Liver (tissue), 9 donors: ENCODE data around the gene BPIFA2. TPM values are rescaled to one million over a fixed set of nuclear protein-coding genes. Genes with fewer than 3 reads are reported as not detected.

ENCODE experiments used
- DNase-seq: peaks from one replicate; pipeline ENCODE4 v3.0.0-alpha.2; 2017; ENCODE audit warnings: low spot score
- H3K27ac ChIP-seq, 2 donors: one replicate each; pipeline ENCODE4 v1.7.0; 2013; ENCODE audit warnings: inconsistent platforms in 2 of 2, low read length in 2 of 2, control low read depth in 1 of 2, low read depth in 1 of 2, mild to moderate bottlenecking in 1 of 2
- H3K27me3 ChIP-seq, 4 donors: one replicate each; pipeline versions ENCODE4 v1.6.1 to v1.7.0; 2013; ENCODE audit warnings: low read length in 3 of 4, inconsistent platforms in 1 of 4, mild to moderate bottlenecking in 1 of 4, moderate library complexity in 1 of 4; ENCODE audit not compliant: control insufficient read depth in 4 of 4, insufficient read depth in 4 of 4
- H3K36me3 ChIP-seq, 4 donors: one replicate each; pipeline versions ENCODE4 v1.6.1 to v1.7.0; 2013; ENCODE audit warnings: low read length in 3 of 4, mild to moderate bottlenecking in 3 of 4, low read depth in 1 of 4, moderate library complexity in 1 of 4; ENCODE audit not compliant: control insufficient read depth in 4 of 4, insufficient read depth in 3 of 4
- H3K4me1 ChIP-seq, 4 donors: one replicate each; pipeline versions ENCODE4 v1.6.1 to v1.7.0; 2013; ENCODE audit warnings: low read length in 3 of 4, mild to moderate bottlenecking in 3 of 4, moderate library complexity in 1 of 4; ENCODE audit not compliant: control insufficient read depth in 4 of 4, insufficient read depth in 4 of 4
- H3K4me3 ChIP-seq, 3 donors: one replicate each; pipeline versions ENCODE4 v1.6.1 to v1.7.0; 2013; ENCODE audit warnings: low read length in 3 of 3, control low read depth in 1 of 3, low read depth in 1 of 3, mild to moderate bottlenecking in 1 of 3
- H3K9ac ChIP-seq, 2 donors: one replicate each; pipeline ENCODE4 v1.7.0; 2013; ENCODE audit warnings: low read length in 2 of 2, mild to moderate bottlenecking in 2 of 2, moderate library complexity in 2 of 2, control low read depth in 1 of 2, low read depth in 1 of 2
- H3K9me3 ChIP-seq, 4 donors: one replicate each; pipeline versions ENCODE4 v1.6.1 to v1.7.0; 2013; ENCODE audit warnings: low read length in 3 of 4; ENCODE audit not compliant: control insufficient read depth in 4 of 4
- ATF3 ChIP-seq: IDR thresholded peaks from 2 replicates; pipeline ENCODE4 v1.6.1; 2016; ENCODE audit warnings: antibody characterized with exemption
- EGR1 ChIP-seq, 2 donors: IDR thresholded peaks; 2 replicates each; pipeline ENCODE4 v1.6.1; 2016 to 2018; ENCODE audit warnings: antibody characterized with exemption in 2 of 2, low read depth in 2 of 2
- FOXA1 ChIP-seq: IDR thresholded peaks from 2 replicates; pipeline ENCODE4 v1.6.1; 2016; ENCODE audit warnings: antibody characterized with exemption
- FOXA2 ChIP-seq: IDR thresholded peaks from 2 replicates; pipeline ENCODE4 v1.6.1; 2016; ENCODE audit warnings: antibody characterized with exemption
- GABPA ChIP-seq, 2 donors: IDR thresholded peaks in 1 of 2; conservative IDR thresholded peaks in 1 of 2; 2 replicates each; pipeline ENCODE4 v1.6.1; 2016; ENCODE audit warnings: antibody characterized with exemption in 2 of 2, mild to moderate bottlenecking in 1 of 2, moderate library complexity in 1 of 2
- HNF4A ChIP-seq, 2 donors: conservative IDR thresholded peaks; 2 replicates each; pipeline ENCODE4 v1.6.1; 2016; ENCODE audit warnings: antibody characterized with exemption in 2 of 2, mild to moderate bottlenecking in 2 of 2
- HNF4G ChIP-seq: IDR thresholded peaks from 2 replicates; pipeline ENCODE4 v1.6.1; 2016; ENCODE audit warnings: antibody characterized with exemption
- JUND ChIP-seq, 2 donors: IDR thresholded peaks; 2 replicates each; pipeline ENCODE4 v1.6.1; 2016; ENCODE audit warnings: antibody characterized with exemption in 2 of 2
- MAX ChIP-seq: IDR thresholded peaks from 2 replicates; pipeline ENCODE4 v1.6.1; 2016; ENCODE audit warnings: antibody characterized with exemption
- NR2F2 ChIP-seq: IDR thresholded peaks from 2 replicates; pipeline ENCODE4 v1.6.1; 2016; ENCODE audit warnings: antibody characterized with exemption
- RAD21 ChIP-seq, 2 donors: IDR thresholded peaks; 2 replicates each; pipeline ENCODE4 v1.6.1; 2016; ENCODE audit warnings: antibody characterized with exemption in 2 of 2, mild to moderate bottlenecking in 2 of 2
- REST ChIP-seq: IDR thresholded peaks from 2 replicates; pipeline ENCODE4 v1.6.1; 2016; ENCODE audit warnings: antibody characterized with exemption, mild to moderate bottlenecking
- SP1 ChIP-seq: IDR thresholded peaks from 2 replicates; pipeline ENCODE4 v1.6.1; 2018; ENCODE audit warnings: antibody characterized with exemption, mild to moderate bottlenecking
- TAF1 ChIP-seq: conservative IDR thresholded peaks from 2 replicates; pipeline ENCODE4 v1.6.1; 2016; ENCODE audit warnings: antibody characterized with exemption, mild to moderate bottlenecking
- YY1 ChIP-seq: IDR thresholded peaks from 2 replicates; pipeline ENCODE4 v1.6.1; 2016; ENCODE audit warnings: antibody characterized with exemption, mild to moderate bottlenecking
- ZBTB33 ChIP-seq: IDR thresholded peaks from 2 replicates; pipeline ENCODE4 v1.6.1; 2016; ENCODE audit warnings: antibody characterized with exemption
- WGBS: extraction: QIAGEN DNeasy Blood & Tissue Kit; methylation state at CpG from one replicate; pipeline ENCODE4 v1.1.7; 2013; 5-methylcytosine and 5-hydroxymethylcytosine counted together
- polyA plus RNA-seq, 2 donors: library from polyadenylated mRNA; stranded (reverse) in 1 of 2; unstranded in 1 of 2; fragments of 200-250 nt in 1 of 2; fragments of >200 nt in 1 of 2; fragmentation: Nextera tagmentation in 1 of 2; extraction: Ambion mirVana in 1 of 2; gene quantifications; one replicate each; pipeline versions ENCODE4 v1.2.1 to v1.2.3, GENCODE V29; 2013 to 2015
- total RNA-seq, 2 donors: library from RNA; depleted of rRNA; stranded (reverse); fragments of >200 nt; gene quantifications; one replicate each; pipeline ENCODE4 v1.2.3, GENCODE V29; 2014
- TF ChIP-seq, protein P1 (sequence below): fragments of 150-350 bp; IDR thresholded peaks from 2 replicates; pipeline ENCODE4 v1.5.1; 2017; ENCODE audit warnings: improper control_type of control experiment, low read depth, low read length; ENCODE audit not compliant: missing input control
- donor health status: healthy.
- donor health status: healthy.
- donor health status: healthy.
- donor health status: healthy.
- donor health status: healthy.

Gene BPIFA2
- total and polyA plus RNA-seq, 4 donors = not detected

DNA sequence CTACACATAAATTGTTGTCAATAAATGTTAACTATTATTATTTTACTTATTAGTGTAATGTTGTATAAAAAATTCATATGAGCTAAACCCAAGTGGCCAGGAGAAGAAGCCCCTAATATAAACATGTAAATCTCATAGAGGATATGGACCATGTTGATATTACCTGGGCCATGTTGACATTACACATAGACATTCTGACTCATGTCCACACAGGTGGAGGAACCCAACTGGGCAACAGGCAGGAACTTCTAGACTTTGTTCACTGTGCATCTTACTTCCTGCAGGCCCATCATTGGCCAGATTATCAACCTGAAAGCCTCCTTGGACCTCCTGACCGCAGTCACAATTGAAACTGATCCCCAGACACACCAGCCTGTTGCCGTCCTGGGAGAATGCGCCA lies 7.2 kb downstream of the BPIFA2 start:
- Histone ChIP-seq H3K4me1 (no peaks in the 10 kb centered on the region), H3K27me3 (no peaks in the 10 kb centered on the region), H3K27ac (no peak overlapping the region), H3K9me3 (peaks cover 0 to 3% (median 0%) of the 10 kb centered on the region in 4 donors), H3K9ac (no peak overlapping the region), H3K4me3 (no peak overlapping the region), H3K36me3 (no peaks in the 10 kb centered on the region)
- 89% methylated on average over 3 of the region's 3 CpGs for WGBS
- TF ChIP-seq ZBTB33 = no peak
- no peak for TF ChIP-seq EGR1 (IDR thresholded peaks at IDR 0.05; ENCODE audit: low read depth in 2 of 2)
- no peak for TF ChIP-seq MAX
- no peak for TF ChIP-seq ATF3
- TF ChIP-seq FOXA2 = no peak
- no peak for TF ChIP-seq GABPA (IDR thresholded peaks at IDR 0.05 in 1 of 2, conservative IDR thresholded peaks at IDR 0.05 in 1 of 2)
- TF ChIP-seq, protein P1, sequence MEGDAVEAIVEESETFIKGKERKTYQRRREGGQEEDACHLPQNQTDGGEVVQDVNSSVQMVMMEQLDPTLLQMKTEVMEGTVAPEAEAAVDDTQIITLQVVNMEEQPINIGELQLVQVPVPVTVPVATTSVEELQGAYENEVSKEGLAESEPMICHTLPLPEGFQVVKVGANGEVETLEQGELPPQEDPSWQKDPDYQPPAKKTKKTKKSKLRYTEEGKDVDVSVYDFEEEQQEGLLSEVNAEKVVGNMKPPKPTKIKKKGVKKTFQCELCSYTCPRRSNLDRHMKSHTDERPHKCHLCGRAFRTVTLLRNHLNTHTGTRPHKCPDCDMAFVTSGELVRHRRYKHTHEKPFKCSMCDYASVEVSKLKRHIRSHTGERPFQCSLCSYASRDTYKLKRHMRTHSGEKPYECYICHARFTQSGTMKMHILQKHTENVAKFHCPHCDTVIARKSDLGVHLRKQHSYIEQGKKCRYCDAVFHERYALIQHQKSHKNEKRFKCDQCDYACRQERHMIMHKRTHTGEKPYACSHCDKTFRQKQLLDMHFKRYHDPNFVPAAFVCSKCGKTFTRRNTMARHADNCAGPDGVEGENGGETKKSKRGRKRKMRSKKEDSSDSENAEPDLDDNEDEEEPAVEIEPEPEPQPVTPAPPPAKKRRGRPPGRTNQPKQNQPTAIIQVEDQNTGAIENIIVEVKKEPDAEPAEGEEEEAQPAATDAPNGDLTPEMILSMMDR = no peak
- no peak for TF ChIP-seq TAF1
- no peak for TF ChIP-seq HNF4G
- no peak for TF ChIP-seq FOXA1
- no peak for TF ChIP-seq YY1
- TF ChIP-seq SP1 = no peak
- TF ChIP-seq NR2F2 = no peak
- no peak for TF ChIP-seq REST
- no peak for TF ChIP-seq HNF4A (conservative IDR thresholded peaks at IDR 0.05)
- no peak for TF ChIP-seq RAD21 (IDR thresholded peaks at IDR 0.05)
- TF ChIP-seq JUND (IDR thresholded peaks at IDR 0.05) = no peak
- no peak for DNase-seq

DNA sequence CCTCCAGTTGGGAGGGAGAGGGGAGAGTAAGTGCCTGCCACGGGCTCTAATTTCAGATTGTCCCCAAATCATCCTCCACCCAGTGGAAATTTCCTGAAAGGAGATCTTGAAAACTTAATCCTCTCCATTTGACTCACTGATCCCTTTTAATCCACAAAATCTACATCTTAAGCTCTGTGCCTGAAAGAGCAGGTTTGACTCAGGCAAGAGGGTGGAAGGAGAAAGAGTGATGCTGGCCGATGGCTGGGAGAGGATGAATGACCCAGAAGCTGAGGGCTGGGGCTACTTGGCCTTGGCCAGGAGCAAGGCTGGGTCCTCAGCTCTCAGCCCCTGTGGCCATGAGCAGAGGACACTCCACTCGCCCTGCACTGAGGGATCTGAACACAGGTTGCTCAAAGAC lies 8.1 kb downstream of the BPIFA2 start:
- no peaks in the 10 kb centered on the region for H3K36me3 ChIP-seq
- 78% methylated on average over 3 of the region's 3 CpGs for WGBS
- no peak for DNase-seq

More for the DNA sequence above, 8.1 kb downstream of the BPIFA2 start:
- H3K9ac ChIP-seq = no peak overlapping the region
- TF ChIP-seq EGR1 (IDR thresholded peaks at IDR 0.05; ENCODE audit: low read depth in 2 of 2) (no peak), REST (no peak), SP1 (no peak), RAD21 (IDR thresholded peaks at IDR 0.05) (no peak), FOXA1 (no peak), JUND (IDR thresholded peaks at IDR 0.05) (no peak), NR2F2 (no peak), TAF1 (no peak), HNF4G (no peak), FOXA2 (no peak), GABPA (IDR thresholded peaks at IDR 0.05 in 1 of 2, conservative IDR thresholded peaks at IDR 0.05 in 1 of 2) (no peak), YY1 (no peak), HNF4A (conservative IDR thresholded peaks at IDR 0.05) (no peak)
- TF ChIP-seq, protein P1 = no peak
- no peaks in the 10 kb centered on the region for H3K9me3 ChIP-seq
- no peak overlapping the region for H3K4me3 ChIP-seq
- no peaks in the 10 kb centered on the region for H3K4me1 ChIP-seq
- H3K27ac ChIP-seq = no peak overlapping the region
- H3K27me3 ChIP-seq = no peaks in the 10 kb centered on the region
